ENCODE results near the gene CDC42SE2. TPM values are rescaled to one million over a fixed set of nuclear protein-coding genes. Genes with fewer than 3 reads are reported as not detected.

The CDC42SE2 gene
- 15.5 and 16.6 TPM in 2 replicates for total RNA-seq

GRCh38 chr5:131263648-131264450 is at the start of gene CDC42SE2:
Gene CDC42SE2 (plus strand): TSS chr5:131264053. CDS start chr5:131359494, 95,441 bp downstream.

Other genes with a start within 250 kb of the CDC42SE2 start
- gene HINT1, start 98.8 kb upstream of the CDC42SE2 start, total RNA-seq, result 147 and 196 TPM in 2 replicates
- 2.9 and 3.2 TPM in 2 replicates for gene LYRM7, start 93.1 kb upstream of the CDC42SE2 start, total RNA-seq